Mesenchymal stem cell (in vitro differentiated cells and primary cell): ENCODE data around the gene FLYWCH1.
A peak's percentile ranks its signal among the peaks of the same experiment; 100 is the strongest.
"Not testable (repeated sequence)": the region's sequence is repeated elsewhere in the genome, so short reads cannot be mapped to it uniquely, and the experiment has no call there.

Experiments
- DNase-seq: peaks from one replicate; pipeline ENCODE4 v3.0.0-alpha.2; 2013
- H2AFZ ChIP-seq: one replicate; pipeline ENCODE4 v1.6.1; 2013; ENCODE audit warnings: low read depth, mild to moderate bottlenecking, control low read depth, inconsistent platforms, low read length, moderate library complexity
- H2AK5ac ChIP-seq: 2 replicates; pipeline ENCODE4 v1.6.1; 2013; ENCODE audit warnings: low read length, moderate library complexity, mild to moderate bottlenecking, inconsistent platforms; ENCODE audit not compliant: severe bottlenecking
- H2BK120ac ChIP-seq: one replicate; pipeline ENCODE4 v1.6.1; 2013; ENCODE audit warnings: low read depth, mild to moderate bottlenecking, inconsistent platforms, low read length, moderate library complexity
- H2BK12ac ChIP-seq, 2 experiments: one replicate each; pipeline ENCODE4 v1.6.1; 2013; ENCODE audit warnings: inconsistent platforms in 2 of 2, low read length in 2 of 2, mild to moderate bottlenecking in 2 of 2, moderate library complexity in 2 of 2, control low read depth in 1 of 2
- H2BK15ac ChIP-seq: one replicate; pipeline ENCODE4 v1.6.1; 2013; ENCODE audit warnings: mild to moderate bottlenecking, low read depth, inconsistent platforms; ENCODE audit not compliant: poor library complexity, severe bottlenecking
- H2BK5ac ChIP-seq: 2 replicates; pipeline ENCODE4 v1.6.1; 2013; ENCODE audit warnings: low read depth, mild to moderate bottlenecking, low read length, control low read depth, inconsistent platforms; ENCODE audit not compliant: poor library complexity, severe bottlenecking
- H3K14ac ChIP-seq, 2 experiments: one replicate each; pipeline ENCODE4 v1.6.1; 2013; ENCODE audit warnings: inconsistent platforms in 2 of 2, low read length in 2 of 2, control low read depth in 1 of 2, mild to moderate bottlenecking in 1 of 2, moderate library complexity in 1 of 2
- H3K18ac ChIP-seq, 2 experiments: one replicate each; pipeline ENCODE4 v1.6.1; 2013; ENCODE audit warnings: inconsistent platforms in 2 of 2, low read length in 2 of 2, control low read depth in 1 of 2, low read depth in 1 of 2, mild to moderate bottlenecking in 1 of 2
- H3K23ac ChIP-seq, 2 experiments: one replicate each; pipeline ENCODE4 v1.6.1; 2013; ENCODE audit warnings: inconsistent platforms in 2 of 2, low read length in 2 of 2, mild to moderate bottlenecking in 2 of 2, moderate library complexity in 2 of 2, control low read depth in 1 of 2
- H3K27ac ChIP-seq: 2 replicates; pipeline ENCODE4 v1.5.1; 2013; ENCODE audit warnings: mild to moderate bottlenecking, moderate library complexity, low read length, control low read depth, inconsistent platforms; ENCODE audit not compliant: poor library complexity, severe bottlenecking
- H3K27me3 ChIP-seq, 2 experiments: 2 replicates each; pipeline versions ENCODE4 v1.6.1 to v1.7.0; 2013; ENCODE audit warnings: low read length in 2 of 2, mild to moderate bottlenecking in 2 of 2, moderate library complexity in 2 of 2, control low read depth in 1 of 2, inconsistent platforms in 1 of 2; ENCODE audit not compliant: control insufficient read depth in 1 of 2, insufficient read depth in 1 of 2
- H3K36me3 ChIP-seq, 2 experiments: 2 replicates each; pipeline versions ENCODE4 v1.6.1 to v1.7.0; 2013; ENCODE audit warnings: low read length in 2 of 2, control low read depth in 1 of 2, inconsistent platforms in 1 of 2, low read depth in 1 of 2, mild to moderate bottlenecking in 1 of 2; ENCODE audit not compliant: insufficient read depth in 2 of 2, control insufficient read depth in 1 of 2
- H3K4ac ChIP-seq, 2 experiments: one replicate each; pipeline ENCODE4 v1.6.1; 2013; ENCODE audit warnings: inconsistent platforms in 2 of 2, low read length in 2 of 2, mild to moderate bottlenecking in 2 of 2, moderate library complexity in 2 of 2, control low read depth in 1 of 2, low read depth in 1 of 2
- H3K4me1 ChIP-seq: 2 replicates; pipeline ENCODE4 v1.6.1; 2013; ENCODE audit warnings: low read depth, low read length, control low read depth; ENCODE audit not compliant: control insufficient read depth, insufficient read depth
- H3K4me2 ChIP-seq: 2 replicates; pipeline ENCODE4 v1.6.1; 2013; ENCODE audit warnings: low read length, mild to moderate bottlenecking, inconsistent platforms; ENCODE audit not compliant: poor library complexity, severe bottlenecking
- H3K4me3 ChIP-seq, 2 experiments: 2 replicates each; pipeline versions ENCODE4 v1.5.1 to v1.7.0; 2013; ENCODE audit warnings: low read length in 2 of 2, mild to moderate bottlenecking in 2 of 2, control low read depth in 1 of 2, low read depth in 1 of 2; ENCODE audit not compliant: insufficient read depth in 1 of 2
- H3K79me1 ChIP-seq: replicated peaks from 2 replicates; pipeline ENCODE4 v1.6.1; 2013; ENCODE audit warnings: mild to moderate bottlenecking, control low read depth, low read length, inconsistent platforms; ENCODE audit not compliant: poor library complexity, severe bottlenecking
- H3K9ac ChIP-seq: 2 replicates; pipeline ENCODE4 v1.7.0; 2013; ENCODE audit warnings: mild to moderate bottlenecking, low read length, moderate library complexity
- H3K9me3 ChIP-seq: 2 replicates; pipeline ENCODE4 v1.7.0; 2013; ENCODE audit warnings: mild to moderate bottlenecking, low read length; ENCODE audit not compliant: control insufficient read depth
- H4K8ac ChIP-seq: one replicate; pipeline ENCODE4 v1.6.1; 2013; ENCODE audit warnings: inconsistent platforms, mild to moderate bottlenecking, low read length, moderate library complexity
- H4K91ac ChIP-seq: one replicate; pipeline ENCODE4 v1.6.1; 2013; ENCODE audit warnings: mild to moderate bottlenecking, low read length, inconsistent platforms
- WGBS: methylation state at CpG from one replicate; pipeline ENCODE4 v1.1.7; 2013; ENCODE audit warnings: mixed read lengths; 5-methylcytosine and 5-hydroxymethylcytosine counted together

FLYWCH1 gene

GRCh38 chr16:2925951-2926649, 14.4 kb downstream of the FLYWCH1 start:
- Histone ChIP-seq H4K8ac (no peak overlapping the region), H3K18ac (no peak overlapping the region), H3K4me1 (peaks cover 18% of the 10 kb centered on the region), H3K23ac (no peak overlapping the region), H2BK5ac (no peak overlapping the region), H2BK120ac (no peak overlapping the region), H3K4ac (no peak overlapping the region), H3K79me1 (peaks cover 34% of the 10 kb centered on the region), H3K9me3 (no peaks in the 10 kb centered on the region), H2BK15ac (no peak overlapping the region), H3K14ac (no peak overlapping the region), H4K91ac (no peak overlapping the region), H2AFZ (no peak overlapping the region), H3K36me3 (peaks cover 48 to 60% of the 10 kb centered on the region in 2 experiments), H3K4me2 (no peak overlapping the region), H2BK12ac (no peak overlapping the region), H3K4me3 (no peak overlapping the region), H3K27ac (no peak overlapping the region), H2AK5ac (no peak overlapping the region), H3K9ac (peak overlapping the region; percentile 46), H3K27me3 (no peaks in the 10 kb centered on the region)
- WGBS, result 73% methylated on average over 7 of the region's 9 CpGs
- DNase-seq, result no peak

GRCh38 chr16:2926650-2926999, 14.9 kb downstream of the FLYWCH1 start:
- H2BK12ac ChIP-seq, result no peak overlapping the region
- DNase-seq, result no peak
- no peak overlapping the region for H3K27ac ChIP-seq
- H2BK120ac ChIP-seq, result no peak overlapping the region
- H4K91ac ChIP-seq, result no peak overlapping the region
- no peaks in the 10 kb centered on the region for H3K9me3 ChIP-seq
- H3K79me1 ChIP-seq, result peaks cover 31% of the 10 kb centered on the region
- peak overlapping the region; percentile 46 for H3K9ac ChIP-seq
- H2AK5ac ChIP-seq, result no peak overlapping the region
- peaks cover 48 to 60% of the 10 kb centered on the region in 2 experiments for H3K36me3 ChIP-seq
- no peak overlapping the region for H4K8ac ChIP-seq
- peaks cover 18% of the 10 kb centered on the region for H3K4me1 ChIP-seq
- no peaks in the 10 kb centered on the region for H3K27me3 ChIP-seq
- peak overlapping the region in 1 of 2 experiments; percentile 43 for H3K18ac ChIP-seq
- H2BK5ac ChIP-seq, result no peak overlapping the region
- peak overlapping the region in 1 of 2 experiments; percentile 62 for H3K4me3 ChIP-seq
- H3K23ac ChIP-seq, result no peak overlapping the region
- H3K4ac ChIP-seq, result no peak overlapping the region
- 79% methylated on average over 3 of the region's 5 CpGs for WGBS
- peak overlapping the region; percentile 49 for H2AFZ ChIP-seq
- no peak overlapping the region for H2BK15ac ChIP-seq
- H3K14ac ChIP-seq, result no peak overlapping the region
- H3K4me2 ChIP-seq, result no peak overlapping the region

GRCh38 chr16:2927010-2927646, 15.4 kb downstream of the FLYWCH1 start:
- no peak overlapping the region for H3K23ac ChIP-seq
- DNase-seq, result peak; percentile 87
- H2BK5ac ChIP-seq, result no peak overlapping the region
- peaks cover 44 to 59% of the 10 kb centered on the region in 2 experiments for H3K36me3 ChIP-seq
- H3K9ac ChIP-seq, result peak overlapping the region; percentile 46
- no peak overlapping the region for H3K27ac ChIP-seq
- peak overlapping the region; percentile 49 for H3K4me2 ChIP-seq
- no peak overlapping the region for H3K14ac ChIP-seq
- no peaks in the 10 kb centered on the region for H3K27me3 ChIP-seq
- peak overlapping the region in 1 of 2 experiments; percentile 62 for H3K4me3 ChIP-seq
- H2BK12ac ChIP-seq, result no peak overlapping the region
- H3K4ac ChIP-seq, result no peak overlapping the region
- H2BK15ac ChIP-seq, result no peak overlapping the region
- H3K18ac ChIP-seq, result peak overlapping the region in 1 of 2 experiments; percentile 43
- WGBS, result 13% methylated on average over 17 of the region's 19 CpGs
- H2AFZ ChIP-seq, result peak overlapping the region; percentile 49
- H3K9me3 ChIP-seq, result no peaks in the 10 kb centered on the region
- no peak overlapping the region for H2AK5ac ChIP-seq
- H3K79me1 ChIP-seq, result peaks cover 30% of the 10 kb centered on the region
- peaks cover 18% of the 10 kb centered on the region for H3K4me1 ChIP-seq
- peak overlapping the region; percentile 65 for H4K8ac ChIP-seq
- H4K91ac ChIP-seq, result no peak overlapping the region
- no peak overlapping the region for H2BK120ac ChIP-seq

- H4K91ac ChIP-seq, H2BK120ac ChIP-seq, H3K27ac ChIP-seq, H3K23ac ChIP-seq, H3K27me3 ChIP-seq, H3K4me3 ChIP-seq, H3K4me2 ChIP-seq, H2BK15ac ChIP-seq, H2BK5ac ChIP-seq, H3K9ac ChIP-seq, H3K9me3 ChIP-seq, H4K8ac ChIP-seq, H3K4ac ChIP-seq, H3K18ac ChIP-seq, H2AFZ ChIP-seq, DNase-seq, H3K14ac ChIP-seq: not testable (repeated sequence)
- Histone ChIP-seq H3K36me3 (peaks cover 36 to 55% of the 10 kb centered on the region in 2 experiments), H2AK5ac (peak overlapping the region; percentile 10), H3K4me1 (peaks cover 18% of the 10 kb centered on the region), H2BK12ac (peak overlapping the region in 1 of 2 experiments; percentile 61), H3K79me1 (peaks cover 21% of the 10 kb centered on the region)
- 94% methylated on average over 3 of the region's 4 CpGs for WGBS
Observed at GRCh38 chr16:2928151-2928550, 16.4 kb downstream of the FLYWCH1 start.
